ENCODE data around the gene SEMA4G.

The SEMA4G gene

DNA sequence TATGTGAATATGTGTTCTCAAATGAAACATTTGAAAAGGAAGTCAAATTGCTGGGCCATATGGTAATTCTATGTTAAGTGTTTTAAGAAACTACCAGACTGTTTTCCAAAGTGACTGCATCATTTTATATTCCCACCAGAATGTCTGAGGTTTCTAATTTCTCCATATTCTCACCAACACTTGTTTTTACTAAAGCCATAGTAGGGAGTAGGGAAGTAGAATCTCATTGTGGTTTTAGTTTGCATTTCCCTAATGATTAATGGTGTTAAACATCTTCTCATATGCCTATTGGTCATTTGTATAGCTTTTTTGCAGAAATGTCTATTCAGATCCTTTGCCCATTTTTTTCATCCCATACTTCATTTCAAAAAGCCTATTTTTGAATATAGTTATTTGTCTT, 9.1 kb upstream of the SEMA4G start:
- no peak for DNase-seq
- Histone ChIP-seq H3K4me3 (ENCODE audit: low read depth, low read length) (no peak overlapping the region), H3K27ac (no peak overlapping the region), H3K36me3 (replicated peaks) (peaks cover 42% of the 10 kb centered on the region), H3K27me3 (replicated peaks) (no peaks in the 10 kb centered on the region)
- in situ Hi-C loops (cut with HindIII; ENCODE audit: low pct_ligation_motif_present, low sequenced_read_pairs): no loop called here
- TF ChIP-seq, protein P1, sequence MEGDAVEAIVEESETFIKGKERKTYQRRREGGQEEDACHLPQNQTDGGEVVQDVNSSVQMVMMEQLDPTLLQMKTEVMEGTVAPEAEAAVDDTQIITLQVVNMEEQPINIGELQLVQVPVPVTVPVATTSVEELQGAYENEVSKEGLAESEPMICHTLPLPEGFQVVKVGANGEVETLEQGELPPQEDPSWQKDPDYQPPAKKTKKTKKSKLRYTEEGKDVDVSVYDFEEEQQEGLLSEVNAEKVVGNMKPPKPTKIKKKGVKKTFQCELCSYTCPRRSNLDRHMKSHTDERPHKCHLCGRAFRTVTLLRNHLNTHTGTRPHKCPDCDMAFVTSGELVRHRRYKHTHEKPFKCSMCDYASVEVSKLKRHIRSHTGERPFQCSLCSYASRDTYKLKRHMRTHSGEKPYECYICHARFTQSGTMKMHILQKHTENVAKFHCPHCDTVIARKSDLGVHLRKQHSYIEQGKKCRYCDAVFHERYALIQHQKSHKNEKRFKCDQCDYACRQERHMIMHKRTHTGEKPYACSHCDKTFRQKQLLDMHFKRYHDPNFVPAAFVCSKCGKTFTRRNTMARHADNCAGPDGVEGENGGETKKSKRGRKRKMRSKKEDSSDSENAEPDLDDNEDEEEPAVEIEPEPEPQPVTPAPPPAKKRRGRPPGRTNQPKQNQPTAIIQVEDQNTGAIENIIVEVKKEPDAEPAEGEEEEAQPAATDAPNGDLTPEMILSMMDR (IDR thresholded peaks at IDR 0.05; ENCODE audit: low read depth, low read length, missing control alignments): no peak

DNA sequence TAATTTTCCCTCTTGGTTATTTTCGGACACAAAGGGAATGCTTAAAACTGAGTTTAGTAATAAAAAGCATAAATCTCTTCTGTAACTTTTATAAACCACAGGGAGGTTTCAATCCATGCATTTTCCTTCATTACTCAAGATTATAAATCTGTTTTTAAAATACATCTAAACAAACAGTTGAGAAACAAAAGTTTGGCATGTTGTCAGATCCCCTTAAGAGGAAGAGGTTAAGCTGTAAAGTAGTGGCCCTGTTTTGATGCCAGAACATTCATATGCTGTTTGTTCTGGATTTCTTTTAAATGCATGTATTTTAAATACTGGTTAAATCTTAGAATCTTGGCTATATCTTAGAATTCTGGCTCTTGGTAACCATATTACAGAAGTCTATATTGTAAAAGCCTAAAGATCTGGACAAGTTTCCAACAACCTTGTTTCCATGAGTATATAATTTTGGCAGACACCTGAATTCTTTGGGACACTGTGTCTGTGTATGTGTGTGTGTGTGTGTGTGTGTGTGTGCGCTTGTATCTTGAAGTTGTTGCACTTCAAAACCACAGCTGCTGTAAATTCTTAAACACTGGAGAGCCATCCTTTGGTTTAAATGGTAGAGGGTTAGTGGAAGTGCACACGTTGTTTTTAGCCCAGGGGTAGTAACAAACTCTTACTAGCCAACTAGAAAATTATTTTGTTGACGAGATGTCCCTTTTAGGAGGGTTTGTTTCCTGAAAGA, 6.8 kb upstream of the SEMA4G start:
- TF ChIP-seq, protein P1 (IDR thresholded peaks at IDR 0.05; ENCODE audit: low read depth, low read length, missing control alignments): no peak
- Histone ChIP-seq H3K36me3 (replicated peaks) (peaks cover 40% of the 10 kb centered on the region), H3K27ac (no peak overlapping the region), H3K4me3 (ENCODE audit: low read depth, low read length) (no peak overlapping the region), H3K27me3 (replicated peaks) (no peaks in the 10 kb centered on the region)
- no peak for DNase-seq
- in situ Hi-C loops (cut with HindIII; ENCODE audit: low pct_ligation_motif_present, low sequenced_read_pairs): no loop called here

DNA sequence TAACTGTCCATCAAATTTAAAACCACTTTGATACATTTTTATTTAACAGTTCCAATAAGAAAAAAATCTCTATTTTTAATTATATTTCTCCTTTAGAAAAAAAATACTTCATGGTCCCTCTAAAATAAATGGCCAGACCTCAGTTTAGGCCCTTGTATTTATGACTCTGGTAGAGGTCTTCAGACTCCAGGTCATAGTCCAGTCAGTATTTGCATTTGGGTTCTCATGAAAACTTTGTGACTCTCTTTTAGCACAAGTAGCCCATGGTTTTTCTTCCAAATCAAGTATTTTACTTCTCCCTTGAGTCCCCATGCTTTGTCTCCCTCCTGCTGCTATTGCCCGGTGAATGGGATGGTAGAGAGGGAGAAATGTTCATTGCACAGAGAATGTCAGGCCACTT, 5.5 kb upstream of the SEMA4G start:
- H3K27ac ChIP-seq: no peak overlapping the region
- H3K36me3 ChIP-seq (replicated peaks): peaks cover 29% of the 10 kb centered on the region
- H3K4me3 ChIP-seq (ENCODE audit: low read depth, low read length): no peak overlapping the region
- in situ Hi-C loops (cut with HindIII; ENCODE audit: low pct_ligation_motif_present, low sequenced_read_pairs): no loop called here
- no peak for DNase-seq
- TF ChIP-seq, protein P1 (IDR thresholded peaks at IDR 0.05; ENCODE audit: low read depth, low read length, missing control alignments): no peak
- H3K27me3 ChIP-seq (replicated peaks): no peaks in the 10 kb centered on the region

DNA sequence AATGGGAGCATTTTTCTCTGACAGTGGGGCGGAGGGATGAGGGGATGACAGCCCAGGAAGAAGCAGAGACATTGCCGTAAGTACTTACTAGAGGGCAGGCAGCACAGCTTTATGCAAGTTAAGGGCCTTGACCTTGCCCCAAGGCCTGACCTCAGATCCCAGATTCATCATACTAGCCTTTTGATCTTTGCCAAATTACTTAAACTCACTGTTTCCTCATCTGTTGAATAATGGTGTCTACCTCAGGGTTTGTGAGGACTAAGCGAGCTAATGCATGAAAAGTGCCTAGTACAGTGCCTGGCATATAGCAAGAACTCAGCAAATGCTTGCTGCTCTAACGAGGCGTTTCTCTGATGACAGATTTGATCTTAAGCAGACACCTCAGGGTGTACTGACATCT, 3.5 kb upstream of the SEMA4G start:
- H3K27ac ChIP-seq: no peak overlapping the region
- H3K27me3 ChIP-seq (replicated peaks): no peaks in the 10 kb centered on the region
- in situ Hi-C loops (cut with HindIII; ENCODE audit: low pct_ligation_motif_present, low sequenced_read_pairs): no loop called here
- TF ChIP-seq, protein P1 (IDR thresholded peaks at IDR 0.05; ENCODE audit: low read depth, low read length, missing control alignments): no peak
- H3K4me3 ChIP-seq (ENCODE audit: low read depth, low read length): no peak overlapping the region
- DNase-seq: no peak
- peaks cover 18% of the 10 kb centered on the region for H3K36me3 ChIP-seq (replicated peaks)

DNA sequence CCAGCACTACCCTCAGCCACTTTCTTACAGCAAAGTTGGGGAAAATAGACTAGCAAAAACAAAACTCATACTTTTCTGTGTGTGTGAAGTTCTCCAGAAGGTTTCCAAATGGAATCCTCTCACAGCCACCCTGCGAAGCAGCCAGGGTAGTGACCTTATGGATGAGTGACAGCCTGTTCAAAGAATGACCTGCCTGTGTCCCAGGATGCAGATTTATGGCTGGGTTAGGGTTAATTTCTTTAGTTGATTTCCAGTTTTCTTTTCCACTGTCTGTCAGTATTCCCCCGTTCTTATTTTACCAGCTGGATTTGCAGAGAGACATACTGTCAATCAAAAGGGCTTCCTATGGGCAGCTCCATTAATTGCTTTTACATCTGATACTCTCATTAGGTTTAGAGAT, 2.4 kb upstream of the SEMA4G start:
- TF ChIP-seq, protein P1 (IDR thresholded peaks at IDR 0.05; ENCODE audit: low read depth, low read length, missing control alignments): no peak
- no peak for DNase-seq
- Histone ChIP-seq H3K27me3 (replicated peaks) (no peaks in the 10 kb centered on the region), H3K36me3 (replicated peaks) (peaks cover 18% of the 10 kb centered on the region), H3K27ac (no peak overlapping the region), H3K4me3 (ENCODE audit: low read depth, low read length) (no peak overlapping the region)
- in situ Hi-C loops (cut with HindIII; ENCODE audit: low pct_ligation_motif_present, low sequenced_read_pairs): no loop called here

DNA sequence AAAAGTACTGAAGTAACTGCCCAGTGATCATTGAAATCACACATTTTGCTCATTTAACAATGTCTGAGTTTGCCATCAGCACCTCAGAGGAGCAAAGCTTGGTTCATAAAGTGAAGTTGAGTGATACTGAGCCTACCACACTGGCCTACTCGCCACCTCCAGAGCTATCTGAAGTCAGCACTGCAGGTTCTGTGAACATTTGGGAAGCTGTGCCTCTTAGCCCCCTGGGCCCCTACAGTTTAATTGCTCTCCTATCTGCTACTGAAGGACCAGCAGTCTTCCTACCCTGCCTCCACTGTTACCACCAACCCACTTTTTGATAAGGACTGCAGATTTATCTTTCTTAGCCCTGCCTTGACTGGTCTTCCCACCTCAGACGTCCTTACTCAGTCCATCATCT, 2.0 kb upstream of the SEMA4G start:
- H3K36me3 ChIP-seq (replicated peaks): peaks cover 18% of the 10 kb centered on the region
- H3K27me3 ChIP-seq (replicated peaks): no peaks in the 10 kb centered on the region
- no peak overlapping the region for H3K4me3 ChIP-seq (ENCODE audit: low read depth, low read length)
- DNase-seq: no peak
- in situ Hi-C loops (cut with HindIII; ENCODE audit: low pct_ligation_motif_present, low sequenced_read_pairs): no loop called here
- TF ChIP-seq, protein P1 (IDR thresholded peaks at IDR 0.05; ENCODE audit: low read depth, low read length, missing control alignments): no peak
- no peak overlapping the region for H3K27ac ChIP-seq
